Prostate gland (tissue), 2 donors: Measurements from ENCODE around the gene CDH22.

ENCODE experiments used
- POLR2A ChIP-seq: fragments of 450-650 bp; IDR thresholded peaks from one replicate; pipeline ENCODE4 v1.6.1; 2016; ENCODE audit warnings: antibody characterized with exemption, mild to moderate bottlenecking
- POLR2AphosphoS5 ChIP-seq: sonication (generic); formaldehyde crosslinking; IDR thresholded peaks from one replicate; pipeline ENCODE4 v1.6.1; 2017; ENCODE audit warnings: antibody characterized with exemption
- TF ChIP-seq, protein P1 (sequence below), 4 experiments: fragments of 200-600 bp in 2 of 4; fragments of 450-650 bp in 2 of 4; sonication (generic) in 2 of 4; IDR thresholded peaks; 1 replicate in 3 of 4; 2 replicates in 1 of 4; pipeline ENCODE4 v1.5.1; 2016 to 2019; ENCODE audit warnings: antibody characterized with exemption in 4 of 4, mild to moderate bottlenecking in 2 of 4, moderate library complexity in 2 of 4

DNA sequence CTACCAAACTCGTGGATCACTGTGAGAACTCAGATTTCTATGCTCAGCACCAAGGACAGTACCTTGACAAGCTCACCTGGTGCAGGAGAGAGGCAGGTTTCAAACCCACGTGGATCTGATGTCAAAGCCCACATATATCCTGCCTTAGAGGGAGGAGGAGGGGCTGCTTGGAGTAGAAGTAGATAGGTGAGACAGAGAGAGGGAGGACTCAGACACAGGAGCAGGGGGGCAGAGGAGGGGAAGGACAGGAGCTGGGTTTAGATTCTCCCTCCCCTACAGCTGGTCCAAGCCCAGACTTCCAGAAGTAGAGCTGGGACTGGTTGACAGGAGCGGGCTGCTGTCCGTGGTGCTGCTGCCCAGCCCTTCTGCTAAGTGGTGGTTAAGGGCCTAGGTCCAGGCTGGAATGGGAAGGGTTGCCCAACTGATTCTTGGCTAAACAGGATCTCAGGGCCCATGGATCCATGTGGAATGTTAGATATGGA, 77.5 kb downstream of the CDH22 start:
- TF ChIP-seq, protein P1, sequence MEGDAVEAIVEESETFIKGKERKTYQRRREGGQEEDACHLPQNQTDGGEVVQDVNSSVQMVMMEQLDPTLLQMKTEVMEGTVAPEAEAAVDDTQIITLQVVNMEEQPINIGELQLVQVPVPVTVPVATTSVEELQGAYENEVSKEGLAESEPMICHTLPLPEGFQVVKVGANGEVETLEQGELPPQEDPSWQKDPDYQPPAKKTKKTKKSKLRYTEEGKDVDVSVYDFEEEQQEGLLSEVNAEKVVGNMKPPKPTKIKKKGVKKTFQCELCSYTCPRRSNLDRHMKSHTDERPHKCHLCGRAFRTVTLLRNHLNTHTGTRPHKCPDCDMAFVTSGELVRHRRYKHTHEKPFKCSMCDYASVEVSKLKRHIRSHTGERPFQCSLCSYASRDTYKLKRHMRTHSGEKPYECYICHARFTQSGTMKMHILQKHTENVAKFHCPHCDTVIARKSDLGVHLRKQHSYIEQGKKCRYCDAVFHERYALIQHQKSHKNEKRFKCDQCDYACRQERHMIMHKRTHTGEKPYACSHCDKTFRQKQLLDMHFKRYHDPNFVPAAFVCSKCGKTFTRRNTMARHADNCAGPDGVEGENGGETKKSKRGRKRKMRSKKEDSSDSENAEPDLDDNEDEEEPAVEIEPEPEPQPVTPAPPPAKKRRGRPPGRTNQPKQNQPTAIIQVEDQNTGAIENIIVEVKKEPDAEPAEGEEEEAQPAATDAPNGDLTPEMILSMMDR (IDR thresholded peaks at IDR 0.05): no peak
- TF ChIP-seq POLR2A (no peak), POLR2AphosphoS5 (no peak)
